Astrocyte of the hippocampus (primary cell): ENCODE measurements around the gene MPI.
"Not testable (repeated sequence)": the region's sequence is repeated elsewhere in the genome, so short reads cannot be mapped to it uniquely, and the experiment has no call there.

Experiments used
- DNase-seq: peaks from one replicate; pipeline ENCODE4 v3.0.0; 2011; ENCODE audit warnings: low read depth, low spot score

MPI gene

DNA sequence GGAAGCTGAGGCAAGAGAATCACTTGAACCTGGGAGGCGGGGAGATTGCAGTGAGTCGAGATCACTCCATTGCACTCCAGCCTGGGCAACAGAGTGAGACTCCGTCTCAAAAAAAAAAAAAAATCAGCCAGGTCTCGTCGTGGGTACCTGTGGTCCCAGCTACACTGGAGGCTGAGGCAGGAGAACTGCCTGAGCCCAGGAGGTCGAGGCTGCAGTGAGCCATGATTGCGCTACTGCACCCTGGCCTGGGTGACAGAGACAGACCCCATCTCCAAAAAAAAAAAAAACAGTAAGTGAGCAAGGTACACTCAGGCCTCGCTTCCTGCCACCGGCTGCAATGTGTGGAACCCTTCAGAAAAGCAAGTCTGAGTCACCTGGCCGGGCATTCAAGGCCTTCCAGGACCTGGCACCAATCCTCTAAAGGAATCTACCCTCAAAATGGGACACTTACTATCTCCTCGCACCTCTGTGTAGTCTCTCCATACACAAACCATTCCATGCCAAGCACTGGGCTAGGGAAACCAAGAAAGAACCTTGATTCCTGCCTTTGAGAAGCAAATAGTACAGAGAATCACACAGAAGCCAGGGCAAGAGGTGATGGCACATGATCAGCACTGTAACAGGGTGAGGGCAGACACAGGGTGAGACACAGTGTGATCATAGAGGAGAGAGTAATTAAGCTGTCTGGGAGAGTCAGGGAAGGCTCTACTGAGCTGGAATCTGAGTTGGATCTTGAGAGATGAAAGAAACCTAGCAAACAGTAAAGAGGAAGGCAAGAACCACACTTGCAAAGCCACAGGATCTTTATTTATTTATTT is 26.4 kb upstream of the MPI start:
- peak; percentile 50 for DNase-seq

DNA sequence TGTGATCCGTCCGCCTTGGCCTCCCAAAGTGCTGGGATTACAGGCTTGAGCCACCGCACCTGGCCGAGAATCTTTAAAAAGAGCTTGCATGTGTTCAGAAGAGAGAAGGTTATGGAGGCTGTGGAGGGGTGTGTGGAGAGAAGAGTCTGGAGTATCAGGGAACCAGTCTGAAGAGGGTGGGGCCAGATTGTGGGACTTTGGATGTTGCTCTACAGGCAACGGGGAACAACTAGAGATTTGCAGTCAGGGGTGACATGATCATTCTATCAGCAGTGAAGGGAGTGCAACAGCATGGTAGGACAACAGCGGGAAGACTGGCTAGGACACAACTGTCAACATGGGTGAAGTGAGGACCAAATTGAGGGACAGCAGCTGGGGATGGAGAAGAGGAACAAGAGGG is 25.5 kb upstream of the MPI start:
- DNase-seq: no peak

DNA sequence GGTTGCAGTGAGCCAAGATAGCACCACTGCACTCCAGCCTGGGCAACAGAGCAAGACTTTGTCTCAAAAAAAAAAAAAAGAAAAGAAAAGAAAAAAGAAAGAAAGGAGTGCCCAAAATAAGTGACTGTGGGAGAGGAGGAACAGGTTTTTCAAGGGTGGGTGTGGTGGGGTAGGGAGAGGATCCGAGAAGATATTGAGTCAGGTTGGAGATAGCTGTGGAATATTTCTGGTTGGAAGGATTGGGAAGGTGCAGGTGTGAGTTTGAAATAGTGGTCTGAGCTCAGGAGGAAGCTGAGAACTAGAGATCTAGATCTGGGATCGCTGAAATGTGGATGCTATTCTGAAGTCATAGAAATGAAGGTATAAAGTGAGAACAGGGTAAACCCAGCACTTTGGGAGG is 24.5 kb upstream of the MPI start:
- DNase-seq: no peak

DNA sequence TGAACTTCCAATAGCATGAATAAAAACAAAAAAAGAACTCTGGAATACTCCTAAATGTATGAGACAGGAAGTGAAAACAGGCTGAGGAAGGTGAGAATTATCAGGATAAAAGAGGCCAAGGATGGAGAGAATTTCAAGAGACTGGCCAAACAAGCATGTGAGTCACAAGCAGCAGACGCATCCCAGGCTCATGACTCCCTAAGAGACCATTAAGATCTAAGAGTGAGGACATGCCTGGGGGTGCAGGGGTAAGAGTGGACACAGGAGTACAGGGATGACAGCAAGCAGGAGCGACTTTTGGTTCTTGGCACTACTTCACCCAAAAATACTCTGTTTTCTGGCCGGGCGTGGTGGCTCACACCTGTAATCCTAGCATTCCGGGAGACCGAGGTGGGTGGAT is 23.8 kb upstream of the MPI start:
- DNase-seq: peak; percentile 56

DNA sequence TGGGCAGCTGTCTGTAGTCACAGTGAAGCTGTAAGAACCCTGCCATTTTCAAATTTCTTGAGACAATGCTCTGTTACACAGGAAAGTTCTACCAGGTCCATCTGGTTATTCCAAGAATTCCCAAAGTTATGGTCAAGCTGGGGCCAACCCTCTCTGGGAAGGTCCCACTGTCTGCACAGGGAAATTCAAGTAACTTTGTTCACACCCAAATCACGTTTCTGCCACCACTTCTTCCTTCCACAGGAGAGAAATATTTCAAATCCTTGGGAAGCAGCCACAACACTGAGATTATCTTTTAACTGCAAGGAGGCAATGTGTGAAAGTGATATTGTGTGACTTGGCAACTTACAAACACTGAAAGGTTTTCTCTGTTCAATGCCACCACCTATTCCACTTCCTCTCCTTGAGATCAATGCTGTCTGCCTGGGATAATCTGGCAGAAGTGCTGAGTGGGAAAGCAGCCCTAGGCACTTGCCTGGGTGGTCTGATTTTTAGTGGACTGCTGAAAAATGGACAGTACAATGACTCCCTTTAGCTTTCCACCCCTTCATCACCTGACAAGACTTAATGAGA is 22.3 kb upstream of the MPI start:
- no peak for DNase-seq

DNA sequence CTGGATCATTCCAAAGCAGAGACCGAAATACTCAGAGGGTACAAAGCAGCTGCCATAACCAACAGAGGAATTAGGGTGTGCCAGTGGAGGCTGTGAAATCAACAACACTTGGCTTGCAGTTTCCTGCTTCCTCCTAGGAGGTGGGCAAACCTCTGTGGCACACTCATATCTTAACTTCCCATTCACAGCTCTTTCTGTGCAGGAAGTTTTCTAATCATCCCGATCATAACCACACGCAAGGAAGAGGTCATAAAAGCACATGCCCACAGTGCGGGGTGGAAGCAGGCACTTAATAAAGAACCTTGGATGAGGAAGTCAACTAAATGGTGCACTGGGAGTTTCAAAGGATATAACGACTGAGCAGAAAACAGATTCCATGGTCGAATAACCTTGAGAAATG is 21.8 kb upstream of the MPI start:
- DNase-seq: no peak

DNA sequence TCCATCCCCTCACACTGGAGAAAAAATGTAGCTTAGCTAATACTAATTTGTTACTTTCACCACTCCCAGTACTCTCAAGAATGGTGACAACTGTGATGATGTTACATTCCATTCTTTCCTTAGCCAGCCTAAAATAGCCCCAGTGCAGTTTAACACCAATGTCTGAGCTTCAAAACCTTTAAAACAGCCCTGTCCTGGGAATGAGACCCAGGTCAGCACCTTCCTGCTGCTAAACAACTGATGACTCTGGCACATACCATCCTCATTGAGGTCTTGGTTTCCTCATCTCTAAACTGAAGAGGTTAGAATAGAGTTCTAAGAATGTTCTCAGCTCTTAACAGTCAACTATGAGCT is 20.5 kb upstream of the MPI start:
- DNase-seq: no peak

DNA sequence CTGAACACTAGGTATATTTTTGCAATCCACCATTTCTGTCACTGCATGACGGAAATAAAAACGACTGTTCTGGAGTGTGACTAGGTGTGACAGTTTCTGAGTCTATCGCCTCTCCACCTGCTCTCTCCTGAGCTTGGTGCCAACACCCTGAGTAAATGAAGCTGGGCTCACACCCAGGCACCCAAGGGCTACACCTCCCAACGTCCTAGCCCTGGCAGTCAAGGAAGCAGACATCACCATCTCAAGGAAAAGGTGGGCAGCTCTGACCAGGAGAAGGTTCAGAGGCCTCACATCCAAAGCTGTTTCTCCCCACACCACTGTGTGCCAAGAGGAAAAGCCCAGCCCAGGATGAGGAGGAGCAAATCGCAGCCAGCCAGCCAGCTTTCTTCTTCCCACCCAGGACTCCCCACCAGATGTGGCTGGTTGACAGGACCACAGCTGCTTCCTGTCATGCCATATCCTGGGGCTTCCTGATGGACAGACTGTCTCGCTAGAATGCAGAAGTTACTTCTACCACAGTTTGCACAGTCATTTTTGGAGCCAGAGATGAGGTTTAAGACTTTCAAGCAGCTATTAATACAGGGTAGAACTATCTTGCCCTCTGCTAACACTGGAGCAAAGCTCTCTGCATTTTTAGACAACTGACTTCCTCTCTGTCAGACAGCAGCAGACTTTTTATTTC is 20.0 kb upstream of the MPI start:
- no peak for DNase-seq

DNA sequence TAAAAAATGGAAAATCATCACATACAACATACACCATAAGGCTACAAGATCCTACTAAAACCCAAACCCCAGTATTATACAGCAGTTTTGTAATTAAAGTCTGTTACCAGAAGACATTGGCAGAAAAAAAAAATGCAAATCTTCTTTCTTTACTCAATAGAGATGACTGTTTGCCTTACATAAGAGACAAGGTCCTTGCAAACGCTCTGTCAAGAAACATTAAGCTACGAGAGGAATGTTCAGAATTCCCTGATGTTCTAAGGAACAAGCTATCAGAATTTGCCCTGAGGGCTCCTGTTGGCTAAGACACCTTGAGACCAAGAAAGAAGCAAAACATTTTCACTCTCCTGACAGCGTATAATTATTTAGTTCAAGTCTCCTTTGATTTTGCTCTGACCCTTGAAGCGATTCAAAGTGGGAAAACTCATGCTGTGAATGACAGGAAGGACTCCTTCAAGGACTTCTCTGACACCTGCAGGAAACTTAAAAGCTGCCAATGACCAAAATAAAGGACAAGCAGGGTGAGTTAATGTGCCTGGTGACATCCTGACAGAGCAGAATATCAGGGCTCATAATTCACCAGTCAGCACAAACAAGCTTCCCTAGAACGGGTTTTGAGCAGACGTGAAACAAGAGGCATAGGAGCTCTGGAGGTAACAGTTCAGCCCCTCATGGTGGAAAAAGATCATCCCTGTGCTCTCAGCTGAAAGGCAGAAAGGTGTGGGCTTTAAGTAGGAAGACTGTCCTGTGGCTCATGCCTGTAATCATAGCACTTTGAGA is 19.2 kb upstream of the MPI start:
- no peak for DNase-seq

DNA sequence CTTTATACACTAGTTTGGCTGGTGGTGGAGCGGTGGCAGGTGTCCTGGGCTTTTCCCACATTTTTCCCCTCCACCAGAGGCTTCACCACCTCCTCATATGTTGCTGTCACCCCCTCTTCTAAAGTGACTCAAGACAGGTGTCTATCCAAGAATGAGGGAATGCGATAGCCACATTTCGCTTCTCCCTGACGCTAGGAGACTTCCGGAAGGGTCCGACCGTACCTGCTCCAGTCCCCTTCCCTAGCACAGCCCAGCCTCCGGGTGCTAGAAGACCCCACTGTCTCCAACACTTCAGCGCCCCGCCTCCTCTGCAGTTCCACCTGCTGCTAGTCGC is 17.2 kb upstream of the MPI start:
- no peak for DNase-seq

DNA sequence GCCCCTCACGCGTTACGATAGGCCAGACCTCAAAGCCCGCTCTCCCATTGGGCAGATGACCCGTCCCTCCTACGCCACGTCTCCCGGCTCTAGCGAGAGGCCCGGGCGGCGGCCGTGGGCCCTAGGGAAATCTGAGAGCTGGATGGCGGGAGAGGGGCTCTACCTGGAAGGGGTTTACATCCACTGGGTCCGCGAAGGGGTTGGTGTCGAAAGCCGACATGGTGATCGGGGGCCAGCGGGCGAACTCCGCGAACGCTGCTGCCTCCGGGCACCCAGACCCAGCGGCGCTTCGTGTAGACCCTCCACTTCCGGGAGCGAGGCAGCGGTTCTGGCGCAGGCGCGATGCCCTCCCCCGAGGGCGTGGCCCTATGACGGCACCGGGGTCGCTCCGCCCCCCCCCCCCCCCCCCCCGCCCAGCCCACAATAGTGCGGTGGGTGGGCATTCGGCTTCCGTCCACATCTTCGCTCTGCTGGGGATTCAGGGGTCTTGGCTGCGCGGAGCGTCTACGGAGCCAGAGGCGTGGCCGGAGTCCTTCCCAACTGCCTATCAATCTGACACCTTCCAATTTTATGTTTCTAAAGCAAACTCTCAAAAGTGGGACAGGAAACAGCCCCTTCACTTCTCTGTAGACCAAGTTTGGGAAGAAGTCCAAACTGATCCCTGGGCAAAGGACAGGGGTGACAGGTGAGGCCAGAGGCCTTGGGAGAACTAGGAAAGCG is 16.6 kb upstream of the MPI start, which contains the start of gene SCAMP2:
Gene SCAMP2, minus strand, starts transcription at position 330 of the 720 bp plus-strand sequence. Its CDS starts 110 bp downstream, at position 220.
- peak; percentile 97 for DNase-seq

DNA sequence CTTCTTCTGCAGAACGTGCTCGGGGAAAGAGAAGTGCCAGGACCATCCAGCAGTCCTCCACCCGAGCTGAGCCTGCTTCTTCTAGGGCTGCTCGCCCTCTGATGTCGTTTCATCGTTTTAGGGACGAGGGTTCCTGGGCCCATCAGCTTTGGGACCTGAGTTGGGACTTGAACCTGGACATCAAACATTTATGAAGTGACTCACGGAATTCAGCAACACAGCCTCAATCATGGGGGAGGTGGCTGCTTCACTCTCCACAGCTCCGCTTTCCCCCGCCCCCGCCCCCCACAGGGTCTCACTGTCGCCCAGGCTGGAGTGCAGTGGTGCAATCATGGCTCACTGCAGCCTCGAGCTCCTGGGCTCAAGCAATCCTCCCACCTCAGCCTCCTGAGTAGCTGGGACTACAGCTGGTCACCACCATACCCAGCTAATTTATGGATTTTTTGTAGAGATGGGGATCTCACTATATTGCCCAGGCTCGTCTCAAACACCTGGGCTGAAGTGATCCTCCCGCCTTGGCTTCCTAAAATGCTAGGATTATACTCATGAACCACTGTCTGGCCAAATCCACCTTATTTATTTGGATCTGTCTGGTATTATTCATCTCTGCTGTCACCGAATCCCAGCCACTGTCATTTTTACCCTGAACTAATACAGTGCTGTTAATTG is 16.0 kb upstream of the MPI start:
- peak; percentile 36 for DNase-seq

DNA sequence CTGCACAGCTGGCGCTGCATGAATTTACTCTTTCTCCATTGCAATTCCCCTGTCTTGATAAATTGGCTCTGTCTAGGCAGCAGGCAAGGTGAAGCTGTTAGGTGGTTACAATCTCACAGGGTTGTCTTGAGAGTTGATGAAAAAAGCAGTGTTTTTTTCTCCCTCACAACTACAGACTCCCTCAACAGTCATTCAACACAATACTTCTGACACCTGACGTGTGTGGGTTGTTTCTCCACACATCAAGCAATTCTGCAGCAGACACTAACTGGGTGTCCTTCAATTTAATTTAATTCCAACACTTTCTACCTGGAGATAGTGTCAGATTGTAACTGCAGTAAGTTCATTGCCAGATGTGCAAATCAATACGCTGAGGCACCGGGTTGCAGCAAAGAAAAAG is 11.6 kb upstream of the MPI start:
- DNase-seq: no peak

DNA sequence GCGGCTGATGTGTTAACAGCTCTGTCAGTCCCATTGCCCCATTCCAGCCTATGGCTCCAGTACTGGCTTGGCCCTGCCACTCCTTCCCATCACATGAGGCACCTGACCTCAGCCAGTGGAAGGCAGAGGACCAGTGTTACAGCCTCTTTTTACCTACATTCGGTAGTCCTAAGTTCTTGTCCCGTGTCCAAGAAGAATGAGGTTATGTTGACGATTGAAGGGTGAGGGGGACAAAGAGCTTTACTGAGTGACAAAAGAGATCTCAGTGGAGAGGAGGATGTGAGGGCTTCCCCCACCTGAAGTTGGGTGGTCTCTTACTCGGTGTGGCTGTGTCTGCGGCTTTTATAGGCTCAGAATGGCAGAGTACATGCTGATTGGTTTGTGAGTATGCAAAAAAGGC is 7.3 kb upstream of the MPI start:
- no peak for DNase-seq

DNA sequence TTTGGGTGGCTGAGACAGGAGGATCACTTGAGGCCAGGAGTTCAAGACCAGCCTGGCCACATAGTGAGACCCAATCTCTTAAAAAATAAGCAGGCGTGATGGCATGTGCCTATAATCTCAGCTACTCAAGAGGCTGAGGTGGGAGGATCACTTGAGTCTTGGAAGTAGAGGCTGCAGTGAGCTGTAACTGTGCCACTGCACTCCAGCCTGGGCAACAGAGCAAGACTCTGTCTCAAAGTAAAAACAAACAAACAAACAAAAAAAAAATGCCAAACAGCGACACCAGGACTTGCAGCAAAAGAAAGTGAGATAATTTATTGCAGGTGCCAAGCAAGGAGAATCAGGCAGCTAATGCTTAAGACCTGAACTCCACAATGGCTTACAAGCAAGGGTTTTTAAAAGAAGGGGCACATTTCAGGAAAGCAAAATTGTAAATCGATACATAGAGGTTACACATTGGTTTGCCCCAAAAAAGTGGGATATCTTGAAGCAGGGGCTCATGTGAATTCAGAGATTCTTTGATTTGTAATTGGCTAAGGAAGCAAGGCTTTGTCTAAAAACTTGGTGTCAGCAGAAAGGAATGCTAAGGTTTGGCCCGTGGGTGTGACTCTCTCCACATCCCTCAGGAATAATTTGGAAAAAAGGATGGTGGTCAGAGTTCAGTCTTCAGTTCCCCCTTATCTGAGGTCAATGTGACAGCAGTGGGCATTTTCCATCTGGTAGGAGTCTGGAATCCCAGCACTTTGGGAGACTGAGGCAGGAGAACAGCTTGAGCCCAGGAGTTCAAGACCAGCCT is 5.2 kb upstream of the MPI start:
- peak; percentile 60 for DNase-seq

DNA sequence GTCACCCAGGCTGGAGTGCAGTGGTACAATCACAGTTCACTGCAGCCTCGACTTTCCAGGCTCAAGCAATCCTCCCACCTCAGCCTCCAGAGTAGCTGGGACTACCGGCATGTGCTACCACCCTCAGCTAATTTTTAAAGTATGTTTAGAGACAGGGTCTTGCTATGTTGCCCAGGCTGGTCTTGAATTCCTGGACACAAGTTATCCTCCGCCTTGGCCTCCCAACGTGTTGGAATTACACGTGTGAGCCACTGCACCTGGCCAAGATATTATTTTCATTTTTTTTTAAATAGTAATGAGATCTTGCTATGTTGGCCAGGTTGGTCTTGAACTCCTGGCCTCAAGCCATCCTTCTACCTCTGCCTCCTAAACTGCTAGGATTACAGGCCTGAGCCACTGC is 4.4 kb upstream of the MPI start:
- DNase-seq: no peak

DNA sequence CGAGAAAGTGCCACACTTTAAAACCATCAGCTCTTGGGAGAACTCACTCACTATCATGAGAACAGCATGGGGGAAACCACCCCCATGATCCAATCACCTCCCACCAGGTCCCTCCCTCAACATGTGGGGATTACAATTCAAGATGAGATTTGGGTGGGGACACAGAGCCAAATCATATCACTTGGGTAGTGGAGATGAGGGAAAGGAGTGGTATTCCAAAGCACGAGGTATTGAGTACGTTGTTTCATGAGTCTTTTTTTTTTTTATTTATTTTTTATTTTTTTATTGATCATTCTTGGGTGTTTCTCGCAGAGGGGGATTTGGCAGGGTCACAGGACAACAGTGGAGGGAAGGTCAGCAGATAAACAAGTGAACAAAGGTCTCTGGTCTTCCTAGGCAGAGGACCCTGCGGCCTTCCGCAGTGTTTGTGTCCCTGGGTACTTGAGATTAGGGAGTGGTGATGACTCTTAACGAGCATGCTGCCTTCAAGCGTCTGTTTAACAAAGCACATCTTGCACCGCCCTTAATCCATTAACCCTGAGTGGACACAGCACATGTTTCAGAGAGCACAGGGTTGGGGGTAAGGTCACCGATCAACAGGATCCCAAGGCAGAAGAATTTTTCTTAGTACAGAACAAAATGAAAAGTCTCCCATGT is 2.2 kb upstream of the MPI start:
- not testable (repeated sequence) for DNase-seq

DNA sequence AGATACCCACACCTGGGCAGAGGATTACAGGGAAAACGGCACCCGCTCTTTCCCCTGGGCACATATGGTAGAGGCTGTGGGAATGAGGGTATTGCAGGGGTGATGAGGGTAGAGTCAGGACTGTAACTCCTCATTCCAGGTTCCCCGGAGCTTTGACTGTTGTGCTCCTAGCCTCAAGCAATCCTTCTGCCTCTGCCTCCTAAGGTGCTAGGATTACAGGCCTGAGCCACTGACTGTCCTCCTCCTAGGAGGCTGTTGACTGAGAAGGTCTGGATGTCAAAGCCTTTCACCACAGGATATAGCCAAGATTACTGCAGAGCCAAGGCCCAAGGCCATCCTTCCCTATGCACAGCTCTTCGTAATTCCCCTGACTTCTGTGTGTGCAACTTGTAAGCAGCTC is 1.1 kb upstream of the MPI start:
- no peak for DNase-seq

DNA sequence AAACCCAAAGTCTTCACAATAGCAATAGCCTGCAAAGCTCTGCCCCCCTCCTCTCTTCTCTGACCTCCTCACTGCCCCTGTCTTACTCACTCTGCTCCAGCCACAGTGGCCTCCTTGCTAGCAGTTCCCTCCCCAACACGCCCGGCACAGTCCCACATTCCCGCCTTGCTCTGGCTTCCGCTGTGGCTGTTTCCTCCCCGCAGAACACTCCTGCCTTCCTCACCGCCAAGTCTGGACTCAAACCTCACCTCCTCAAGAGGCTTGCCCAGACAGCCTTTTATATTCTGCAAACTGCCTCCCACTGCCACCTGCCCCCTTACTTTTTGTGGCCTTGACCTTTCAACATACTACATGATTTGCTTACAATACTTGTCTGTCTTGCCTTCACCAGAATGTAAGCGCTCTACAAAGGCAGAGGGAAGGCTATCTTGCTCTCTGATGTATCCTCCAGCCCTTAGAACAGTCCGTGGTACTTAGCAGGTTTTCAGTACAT is 406 bp upstream of the MPI start:
- DNase-seq: peak; percentile 68

DNA sequence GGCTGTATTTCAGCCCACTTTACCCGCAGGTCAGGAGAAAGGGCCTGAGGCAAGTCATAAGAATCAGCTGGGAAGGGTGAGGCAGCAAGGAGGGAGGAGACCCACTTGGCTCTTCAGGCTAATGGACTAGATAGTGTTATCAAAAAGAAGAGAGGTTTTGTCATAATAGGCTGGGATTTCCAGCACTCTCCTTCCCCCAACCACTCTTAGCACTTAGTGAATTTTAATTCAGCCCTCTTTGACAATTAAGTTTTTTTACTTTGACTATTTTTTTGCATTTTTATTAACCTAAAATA is 771 bp downstream of the MPI start:
- DNase-seq: no peak
